Measurements from ENCODE around the gene XIRP2.
A peak's percentile ranks its signal among the peaks of the same experiment; 100 is the strongest.

Gene XIRP2

GRCh38 chr2:167134381-167135072 is 246.2 kb downstream of the XIRP2 start:
- no peak for DNase-seq (ENCODE audit: low spot score)

GRCh38 chr2:167135706-167136105 is 247.4 kb downstream of the XIRP2 start:
- DNase-seq (ENCODE audit: low spot score) = no peak

- no peak for DNase-seq (ENCODE audit: low spot score)
Measured at GRCh38 chr2:167136879-167137596, 248.8 kb downstream of the XIRP2 start.

GRCh38 chr2:167140330-167140729 is 252.1 kb downstream of the XIRP2 start:
- DNase-seq (ENCODE audit: low spot score) = no peak

- DNase-seq (ENCODE audit: low spot score) = peak; percentile 23
Measured at GRCh38 chr2:167140767-167141166, 252.5 kb downstream of the XIRP2 start.

GRCh38 chr2:167142554-167142953 is 254.3 kb downstream of the XIRP2 start:
- no peak for DNase-seq (ENCODE audit: low spot score)

GRCh38 chr2:167144179-167144898 is 256.1 kb downstream of the XIRP2 start:
- DNase-seq (ENCODE audit: low spot score) = no peak

GRCh38 chr2:167147271-167147941 is 259.1 kb downstream of the XIRP2 start:
- no peak for DNase-seq (ENCODE audit: low spot score)

- no peak for DNase-seq (ENCODE audit: low spot score)
Measured at GRCh38 chr2:167151894-167152293, 263.6 kb downstream of the XIRP2 start.

GRCh38 chr2:167157523-167157922 is 269.2 kb downstream of the XIRP2 start:
- no peak for DNase-seq (ENCODE audit: low spot score)

GRCh38 chr2:167177196-167177595 is 288.9 kb downstream of the XIRP2 start:
- DNase-seq (ENCODE audit: low spot score) = no peak

- no peak for DNase-seq (ENCODE audit: low spot score)
Measured at GRCh38 chr2:167181134-167181533, 292.9 kb downstream of the XIRP2 start.

GRCh38 chr2:167181688-167182087 is 293.4 kb downstream of the XIRP2 start:
- DNase-seq (ENCODE audit: low spot score) = no peak

- no peak for DNase-seq (ENCODE audit: low spot score)
Measured at GRCh38 chr2:167182403-167182802, 294.1 kb downstream of the XIRP2 start.

GRCh38 chr2:167183931-167184330 is 295.7 kb downstream of the XIRP2 start:
- DNase-seq (ENCODE audit: low spot score) = no peak

GRCh38 chr2:167186465-167186864 is 298.2 kb downstream of the XIRP2 start:
- DNase-seq (ENCODE audit: low spot score) = no peak

GRCh38 chr2:167187049-167187727 is 298.9 kb downstream of the XIRP2 start:
- DNase-seq (ENCODE audit: low spot score) = no peak

GRCh38 chr2:167187978-167188967 is 300.0 kb downstream of the XIRP2 start:
- no peak for DNase-seq (ENCODE audit: low spot score)

GRCh38 chr2:167190053-167190452 is 301.8 kb downstream of the XIRP2 start:
- no peak for DNase-seq (ENCODE audit: low spot score)

GRCh38 chr2:167191588-167191987 is 303.3 kb downstream of the XIRP2 start:
- DNase-seq (ENCODE audit: low spot score) = no peak

- no peak for DNase-seq (ENCODE audit: low spot score)
Measured at GRCh38 chr2:167192833-167193232, 304.6 kb downstream of the XIRP2 start.
